Osteoblast (primary cell): Measurements from ENCODE around the gene ZBTB2. TPM values are rescaled to one million over a fixed set of nuclear protein-coding genes. Genes with fewer than 3 reads are reported as not detected.

Experiments
- DNase-seq: peaks from one replicate; pipeline ENCODE4 v3.0.0; 2011; ENCODE audit warnings: low spot score, mixed read lengths; ENCODE audit not compliant: insufficient read length; ENCODE audit errors: missing footprints
- H2AFZ ChIP-seq: 2 replicates; pipeline ENCODE4 v1.6.0; 2011; ENCODE audit warnings: mild to moderate bottlenecking, low read length
- H3K27ac ChIP-seq: 2 replicates; pipeline ENCODE4 v1.5.1; 2011; ENCODE audit warnings: mild to moderate bottlenecking, low read depth, low read length, moderate library complexity
- H3K27me3 ChIP-seq: 2 replicates; pipeline ENCODE4 v1.6.0; 2012; ENCODE audit warnings: mild to moderate bottlenecking, control low read depth, inconsistent platforms, low read length, moderate library complexity; ENCODE audit not compliant: insufficient read depth
- H3K36me3 ChIP-seq: 2 replicates; pipeline ENCODE4 v1.5.1; 2011; ENCODE audit warnings: mild to moderate bottlenecking, low read length, control low read depth, moderate library complexity; ENCODE audit not compliant: insufficient read depth
- H3K4me1 ChIP-seq: 2 replicates; pipeline ENCODE4 v1.5.1; 2011; ENCODE audit warnings: mild to moderate bottlenecking, low read length, control low read depth, moderate library complexity; ENCODE audit not compliant: insufficient read depth
- H3K4me2 ChIP-seq: 2 replicates; pipeline ENCODE4 v1.6.0; 2011; ENCODE audit warnings: mild to moderate bottlenecking, low read length; ENCODE audit not compliant: insufficient read depth
- H3K4me3 ChIP-seq: fragments of 200-600 bp; sonication (generic); 3 replicates; pipeline ENCODE4 v1.5.1; 2012; ENCODE audit warnings: mild to moderate bottlenecking, low read length, inconsistent platforms; ENCODE audit not compliant: insufficient read depth
- H3K79me2 ChIP-seq: 2 replicates; pipeline ENCODE4 v1.6.0; 2012; ENCODE audit warnings: mild to moderate bottlenecking, low read length, control low read depth, inconsistent platforms; ENCODE audit not compliant: insufficient read depth
- H3K9me3 ChIP-seq: 2 replicates; pipeline ENCODE4 v1.5.1; 2011; ENCODE audit warnings: low read depth, low read length, control low read depth
- H4K20me1 ChIP-seq: 2 replicates; pipeline ENCODE4 v1.6.0; 2012; ENCODE audit warnings: mild to moderate bottlenecking, low read length, control low read depth; ENCODE audit not compliant: insufficient read depth
- total RNA-seq: library from RNA; depleted of rRNA; stranded (reverse); fragments of >200 nt; gene quantifications from 2 replicates; pipeline ENCODE4 v1.2.3, GENCODE V29; 2012
- TF ChIP-seq, protein P1 (sequence below): IDR thresholded peaks from 2 replicates; pipeline ENCODE4 v1.5.1; 2011; ENCODE audit warnings: mild to moderate bottlenecking, low read depth, low read length, moderate library complexity; ENCODE audit errors: extremely low read depth

Gene ZBTB2
- total RNA-seq, 1 donor, result 8.7 TPM

DNA sequence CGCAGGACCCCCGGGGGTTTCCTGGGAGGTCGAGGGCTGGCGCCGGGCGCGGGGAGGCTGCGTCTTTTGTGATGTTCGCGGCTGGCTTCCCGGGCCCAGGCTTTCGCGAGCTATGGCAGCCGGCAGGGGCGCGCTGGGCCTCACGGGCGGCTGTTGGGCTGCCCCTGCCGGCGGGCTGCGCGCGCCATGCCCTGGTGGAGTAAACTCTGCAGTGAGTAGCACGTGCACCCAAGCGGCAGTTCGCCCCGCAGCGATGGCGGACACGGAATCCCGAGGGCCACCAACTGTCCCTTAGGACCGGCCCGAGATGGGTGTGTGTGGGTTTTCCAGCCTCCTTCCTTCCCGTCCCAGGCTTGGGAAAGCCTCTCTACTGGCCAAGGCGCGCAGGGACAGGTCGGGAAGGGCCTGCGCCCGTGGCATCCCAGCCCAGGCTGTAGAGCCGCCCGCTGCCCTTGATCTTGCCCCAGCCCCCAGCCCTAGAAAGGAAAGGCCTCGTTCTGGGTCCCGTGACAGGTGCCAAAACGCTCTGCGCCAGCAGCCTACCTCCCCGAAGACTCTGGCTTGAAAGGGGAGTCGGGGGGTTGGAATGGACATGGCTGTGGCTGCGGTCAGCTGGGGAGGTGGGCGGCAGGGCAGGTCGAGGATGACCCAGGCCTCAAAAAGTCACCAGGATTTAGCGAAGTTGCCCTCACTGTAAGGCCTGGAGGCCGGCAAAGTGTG is 49.7 kb downstream of the ZBTB2 start:
- Histone ChIP-seq H3K9me3 (no peaks in the 10 kb centered on the region), H4K20me1 (peaks cover 3% of the 10 kb centered on the region), H2AFZ (no peak overlapping the region), H3K4me1 (no peaks in the 10 kb centered on the region), H3K4me2 (no peak overlapping the region), H3K36me3 (peaks cover 12% of the 10 kb centered on the region), H3K4me3 (no peak overlapping the region), H3K79me2 (peaks cover 21% of the 10 kb centered on the region), H3K27me3 (no peaks in the 10 kb centered on the region), H3K27ac (no peak overlapping the region)
- no peak for DNase-seq
- TF ChIP-seq, protein P1, sequence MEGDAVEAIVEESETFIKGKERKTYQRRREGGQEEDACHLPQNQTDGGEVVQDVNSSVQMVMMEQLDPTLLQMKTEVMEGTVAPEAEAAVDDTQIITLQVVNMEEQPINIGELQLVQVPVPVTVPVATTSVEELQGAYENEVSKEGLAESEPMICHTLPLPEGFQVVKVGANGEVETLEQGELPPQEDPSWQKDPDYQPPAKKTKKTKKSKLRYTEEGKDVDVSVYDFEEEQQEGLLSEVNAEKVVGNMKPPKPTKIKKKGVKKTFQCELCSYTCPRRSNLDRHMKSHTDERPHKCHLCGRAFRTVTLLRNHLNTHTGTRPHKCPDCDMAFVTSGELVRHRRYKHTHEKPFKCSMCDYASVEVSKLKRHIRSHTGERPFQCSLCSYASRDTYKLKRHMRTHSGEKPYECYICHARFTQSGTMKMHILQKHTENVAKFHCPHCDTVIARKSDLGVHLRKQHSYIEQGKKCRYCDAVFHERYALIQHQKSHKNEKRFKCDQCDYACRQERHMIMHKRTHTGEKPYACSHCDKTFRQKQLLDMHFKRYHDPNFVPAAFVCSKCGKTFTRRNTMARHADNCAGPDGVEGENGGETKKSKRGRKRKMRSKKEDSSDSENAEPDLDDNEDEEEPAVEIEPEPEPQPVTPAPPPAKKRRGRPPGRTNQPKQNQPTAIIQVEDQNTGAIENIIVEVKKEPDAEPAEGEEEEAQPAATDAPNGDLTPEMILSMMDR, result no peak

DNA sequence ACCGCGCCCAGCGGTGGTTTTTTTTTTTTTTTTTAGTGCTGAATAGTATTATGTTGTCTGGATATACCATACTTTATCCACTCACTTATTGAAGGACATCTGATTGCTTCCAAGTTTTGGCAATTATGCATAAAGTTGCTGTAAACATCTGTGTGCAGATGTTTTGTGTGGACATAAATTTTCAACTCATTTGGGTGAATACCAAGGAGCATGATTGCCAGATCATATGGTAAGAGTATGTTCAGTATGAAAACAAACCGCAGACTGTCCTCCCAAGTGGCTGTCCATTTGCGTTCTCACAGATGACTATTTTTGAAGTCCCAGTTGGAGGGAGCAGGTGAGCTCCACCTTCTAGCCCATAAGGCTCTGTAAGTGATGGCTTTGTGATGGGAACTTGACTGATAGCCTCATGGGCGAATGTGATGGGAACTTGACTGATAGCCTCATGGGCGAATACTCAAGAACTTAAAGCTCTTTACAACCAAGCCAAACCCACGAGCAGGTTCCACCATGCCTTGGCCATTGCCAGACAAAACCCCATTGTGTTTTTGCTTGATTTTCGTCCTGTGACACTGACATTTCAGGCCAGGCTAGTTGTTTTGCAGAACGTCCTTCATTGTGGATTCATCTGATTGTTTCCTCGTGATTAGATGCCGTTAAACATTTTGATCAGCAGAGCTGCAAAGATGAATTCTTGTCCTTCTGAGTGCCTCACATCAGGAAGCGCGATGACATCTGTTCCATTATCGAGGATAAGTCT is 51.0 kb downstream of the ZBTB2 start:
- H3K4me3 ChIP-seq, result no peak overlapping the region
- TF ChIP-seq, protein P1, result no peak
- H3K4me2 ChIP-seq, result no peak overlapping the region
- peaks cover 10% of the 10 kb centered on the region for H3K36me3 ChIP-seq
- no peaks in the 10 kb centered on the region for H3K9me3 ChIP-seq
- no peak for DNase-seq
- H2AFZ ChIP-seq, result no peak overlapping the region
- no peaks in the 10 kb centered on the region for H3K27me3 ChIP-seq
- H4K20me1 ChIP-seq, result peaks cover 3% of the 10 kb centered on the region
- H3K4me1 ChIP-seq, result no peaks in the 10 kb centered on the region
- no peak overlapping the region for H3K27ac ChIP-seq
- H3K79me2 ChIP-seq, result peaks cover 25% of the 10 kb centered on the region

DNA sequence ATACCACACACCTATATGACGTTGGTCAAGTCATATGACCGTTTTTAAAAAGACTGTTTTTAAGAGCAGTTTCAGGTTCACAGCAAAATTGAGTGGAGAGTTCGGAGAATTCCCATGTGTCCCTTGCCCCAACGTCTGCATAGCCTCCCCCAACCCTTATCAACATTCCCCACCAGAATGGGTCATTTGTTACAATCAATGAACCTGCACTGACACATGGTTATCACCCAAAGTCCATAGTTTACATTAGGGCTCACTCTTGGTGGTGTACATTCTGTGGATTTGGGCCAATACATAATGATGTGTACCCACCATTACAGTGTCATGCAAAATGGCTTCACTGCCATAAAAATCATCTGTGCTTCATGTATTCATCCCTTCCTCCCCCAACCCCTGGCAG is 52.0 kb downstream of the ZBTB2 start:
- H3K36me3 ChIP-seq, result peaks cover 10% of the 10 kb centered on the region
- DNase-seq, result no peak
- TF ChIP-seq, protein P1, result no peak
- H3K27ac ChIP-seq, result no peak overlapping the region
- no peaks in the 10 kb centered on the region for H3K9me3 ChIP-seq
- no peak overlapping the region for H2AFZ ChIP-seq
- peaks cover 25% of the 10 kb centered on the region for H3K79me2 ChIP-seq
- H3K4me3 ChIP-seq, result no peak overlapping the region
- no peaks in the 10 kb centered on the region for H3K27me3 ChIP-seq
- H4K20me1 ChIP-seq, result peaks cover 3% of the 10 kb centered on the region
- no peaks in the 10 kb centered on the region for H3K4me1 ChIP-seq
- H3K4me2 ChIP-seq, result no peak overlapping the region

DNA sequence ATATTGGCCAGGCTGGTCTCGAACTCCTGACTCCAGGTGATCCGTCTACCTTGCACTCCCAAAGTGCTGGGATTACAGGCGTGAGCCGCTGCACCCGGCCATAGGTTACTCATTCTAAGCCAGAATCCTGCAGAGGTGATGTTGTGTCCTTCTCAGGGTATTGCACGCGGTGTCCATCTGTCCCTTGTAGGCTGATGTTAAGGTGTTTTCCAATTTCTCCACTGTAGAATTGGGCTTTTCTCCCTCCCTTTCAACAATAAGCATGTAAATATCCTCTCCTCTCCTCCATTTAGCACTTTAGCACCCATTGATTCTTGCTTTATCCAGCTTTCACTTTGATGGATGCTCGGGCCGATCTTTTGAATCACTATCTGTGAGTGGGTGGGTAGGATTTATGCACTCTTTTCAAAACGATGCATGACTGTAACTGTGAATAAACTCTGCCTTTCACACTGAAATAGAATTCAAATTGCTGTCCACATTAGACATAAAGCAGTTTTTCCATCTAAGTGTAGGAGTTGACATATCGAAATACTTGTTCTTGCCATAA is 52.6 kb downstream of the ZBTB2 start:
- Histone ChIP-seq H3K79me2 (peaks cover 23% of the 10 kb centered on the region), H3K4me2 (no peak overlapping the region), H4K20me1 (peaks cover 3% of the 10 kb centered on the region), H3K4me1 (no peaks in the 10 kb centered on the region), H2AFZ (no peak overlapping the region), H3K9me3 (no peaks in the 10 kb centered on the region), H3K36me3 (peaks cover 10% of the 10 kb centered on the region), H3K4me3 (no peak overlapping the region), H3K27me3 (no peaks in the 10 kb centered on the region), H3K27ac (no peak overlapping the region)
- no peak for DNase-seq
- TF ChIP-seq, protein P1, result no peak
